Liver (tissue), 9 donors: ENCODE data around the gene LIMCH1. TPM values are rescaled to one million over a fixed set of nuclear protein-coding genes. Genes with fewer than 3 reads are reported as not detected.

ENCODE experiments used
- DNase-seq: peaks from one replicate; pipeline ENCODE4 v3.0.0-alpha.2; 2017; ENCODE audit warnings: low spot score
- H3K27ac ChIP-seq, 2 donors: one replicate each; pipeline ENCODE4 v1.7.0; 2013; ENCODE audit warnings: inconsistent platforms in 2 of 2, low read length in 2 of 2, control low read depth in 1 of 2, low read depth in 1 of 2, mild to moderate bottlenecking in 1 of 2
- H3K27me3 ChIP-seq, 4 donors: one replicate each; pipeline versions ENCODE4 v1.6.1 to v1.7.0; 2013; ENCODE audit warnings: low read length in 3 of 4, inconsistent platforms in 1 of 4, mild to moderate bottlenecking in 1 of 4, moderate library complexity in 1 of 4; ENCODE audit not compliant: control insufficient read depth in 4 of 4, insufficient read depth in 4 of 4
- H3K36me3 ChIP-seq, 4 donors: one replicate each; pipeline versions ENCODE4 v1.6.1 to v1.7.0; 2013; ENCODE audit warnings: low read length in 3 of 4, mild to moderate bottlenecking in 3 of 4, low read depth in 1 of 4, moderate library complexity in 1 of 4; ENCODE audit not compliant: control insufficient read depth in 4 of 4, insufficient read depth in 3 of 4
- H3K4me1 ChIP-seq, 4 donors: one replicate each; pipeline versions ENCODE4 v1.6.1 to v1.7.0; 2013; ENCODE audit warnings: low read length in 3 of 4, mild to moderate bottlenecking in 3 of 4, moderate library complexity in 1 of 4; ENCODE audit not compliant: control insufficient read depth in 4 of 4, insufficient read depth in 4 of 4
- H3K4me3 ChIP-seq, 3 donors: one replicate each; pipeline versions ENCODE4 v1.6.1 to v1.7.0; 2013; ENCODE audit warnings: low read length in 3 of 3, control low read depth in 1 of 3, low read depth in 1 of 3, mild to moderate bottlenecking in 1 of 3
- H3K9ac ChIP-seq, 2 donors: one replicate each; pipeline ENCODE4 v1.7.0; 2013; ENCODE audit warnings: low read length in 2 of 2, mild to moderate bottlenecking in 2 of 2, moderate library complexity in 2 of 2, control low read depth in 1 of 2, low read depth in 1 of 2
- H3K9me3 ChIP-seq, 4 donors: one replicate each; pipeline versions ENCODE4 v1.6.1 to v1.7.0; 2013; ENCODE audit warnings: low read length in 3 of 4; ENCODE audit not compliant: control insufficient read depth in 4 of 4
- EGR1 ChIP-seq, 2 donors: IDR thresholded peaks; 2 replicates each; pipeline ENCODE4 v1.6.1; 2016 to 2018; ENCODE audit warnings: antibody characterized with exemption in 2 of 2, low read depth in 2 of 2
- FOXA1 ChIP-seq: IDR thresholded peaks from 2 replicates; pipeline ENCODE4 v1.6.1; 2016; ENCODE audit warnings: antibody characterized with exemption
- FOXA2 ChIP-seq: IDR thresholded peaks from 2 replicates; pipeline ENCODE4 v1.6.1; 2016; ENCODE audit warnings: antibody characterized with exemption
- GABPA ChIP-seq, 2 donors: IDR thresholded peaks in 1 of 2; conservative IDR thresholded peaks in 1 of 2; 2 replicates each; pipeline ENCODE4 v1.6.1; 2016; ENCODE audit warnings: antibody characterized with exemption in 2 of 2, mild to moderate bottlenecking in 1 of 2, moderate library complexity in 1 of 2
- HNF4A ChIP-seq, 2 donors: conservative IDR thresholded peaks; 2 replicates each; pipeline ENCODE4 v1.6.1; 2016; ENCODE audit warnings: antibody characterized with exemption in 2 of 2, mild to moderate bottlenecking in 2 of 2
- HNF4G ChIP-seq: IDR thresholded peaks from 2 replicates; pipeline ENCODE4 v1.6.1; 2016; ENCODE audit warnings: antibody characterized with exemption
- JUND ChIP-seq, 2 donors: IDR thresholded peaks; 2 replicates each; pipeline ENCODE4 v1.6.1; 2016; ENCODE audit warnings: antibody characterized with exemption in 2 of 2
- NR2F2 ChIP-seq: IDR thresholded peaks from 2 replicates; pipeline ENCODE4 v1.6.1; 2016; ENCODE audit warnings: antibody characterized with exemption
- RAD21 ChIP-seq, 2 donors: IDR thresholded peaks; 2 replicates each; pipeline ENCODE4 v1.6.1; 2016; ENCODE audit warnings: antibody characterized with exemption in 2 of 2, mild to moderate bottlenecking in 2 of 2
- RXRA ChIP-seq, 2 donors: IDR thresholded peaks; 2 replicates each; pipeline ENCODE4 v1.6.1; 2017 to 2018; ENCODE audit warnings: antibody characterized with exemption in 2 of 2, mild to moderate bottlenecking in 1 of 2
- SP1 ChIP-seq: IDR thresholded peaks from 2 replicates; pipeline ENCODE4 v1.6.1; 2018; ENCODE audit warnings: antibody characterized with exemption, mild to moderate bottlenecking
- TAF1 ChIP-seq: conservative IDR thresholded peaks from 2 replicates; pipeline ENCODE4 v1.6.1; 2016; ENCODE audit warnings: antibody characterized with exemption, mild to moderate bottlenecking
- YY1 ChIP-seq: IDR thresholded peaks from 2 replicates; pipeline ENCODE4 v1.6.1; 2016; ENCODE audit warnings: antibody characterized with exemption, mild to moderate bottlenecking
- WGBS: extraction: QIAGEN DNeasy Blood & Tissue Kit; methylation state at CpG from one replicate; pipeline ENCODE4 v1.1.7; 2013; 5-methylcytosine and 5-hydroxymethylcytosine counted together
- polyA plus RNA-seq, 2 donors: library from polyadenylated mRNA; stranded (reverse) in 1 of 2; unstranded in 1 of 2; fragments of 200-250 nt in 1 of 2; fragments of >200 nt in 1 of 2; fragmentation: Nextera tagmentation in 1 of 2; extraction: Ambion mirVana in 1 of 2; gene quantifications; one replicate each; pipeline versions ENCODE4 v1.2.1 to v1.2.3, GENCODE V29; 2013 to 2015
- total RNA-seq, 2 donors: library from RNA; depleted of rRNA; stranded (reverse); fragments of >200 nt; gene quantifications; one replicate each; pipeline ENCODE4 v1.2.3, GENCODE V29; 2014
- TF ChIP-seq, protein P1 (sequence below): IDR thresholded peaks from 2 replicates; pipeline ENCODE4 v1.6.1; 2016; ENCODE audit warnings: antibody characterized with exemption
- TF ChIP-seq, protein P2 (sequence below): IDR thresholded peaks from 2 replicates; pipeline ENCODE4 v1.6.1; 2016; ENCODE audit warnings: antibody characterized with exemption
- TF ChIP-seq, protein P3 (sequence below): fragments of 150-350 bp; IDR thresholded peaks from 2 replicates; pipeline ENCODE4 v1.5.1; 2017; ENCODE audit warnings: improper control_type of control experiment, low read depth, low read length; ENCODE audit not compliant: missing input control
- TF ChIP-seq, protein P4 (sequence below): IDR thresholded peaks from 2 replicates; pipeline ENCODE4 v1.6.1; 2016; ENCODE audit warnings: antibody characterized with exemption
- TF ChIP-seq, protein P5 (sequence below): IDR thresholded peaks from 2 replicates; pipeline ENCODE4 v1.6.1; 2016; ENCODE audit warnings: antibody characterized with exemption, mild to moderate bottlenecking
- donor health status: healthy.
- donor health status: healthy.
- donor health status: healthy.
- donor health status: healthy.
- donor health status: healthy.

LIMCH1 gene
- total and polyA plus RNA-seq, 4 donors: 2.0 to 30.6 (median 8.1) TPM

DNA sequence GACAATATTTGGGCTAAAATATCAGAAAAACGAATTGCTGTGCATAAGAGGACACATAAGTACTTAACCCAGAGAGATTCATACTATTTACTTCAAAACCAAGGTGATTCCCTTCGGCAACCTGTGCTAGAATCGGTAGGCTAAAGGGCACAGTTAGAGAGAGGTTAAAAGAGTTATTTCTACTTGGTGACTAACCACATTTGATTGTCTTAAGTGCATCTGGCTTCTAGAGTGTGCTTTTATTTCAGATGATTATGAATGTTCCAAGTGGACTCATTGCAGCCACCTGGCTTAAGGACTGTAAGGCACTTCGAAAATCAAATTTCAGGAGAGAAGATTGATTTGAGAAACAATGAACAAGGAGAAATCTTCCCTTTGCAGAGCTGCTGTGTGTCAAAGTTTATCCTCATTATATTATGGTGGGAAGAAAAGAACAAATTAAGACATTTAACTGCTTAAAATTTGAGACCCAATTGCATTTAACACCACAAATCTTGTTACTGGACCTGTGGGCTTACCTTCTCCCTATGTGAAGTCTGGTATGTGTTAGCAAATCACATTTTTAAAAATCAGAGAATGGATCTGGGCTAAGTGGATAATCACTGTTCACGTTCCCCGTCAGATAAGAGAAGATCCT lies 176.5 kb downstream of the LIMCH1 start:
- H3K27ac ChIP-seq: no peak overlapping the region
- H3K9ac ChIP-seq: no peak overlapping the region
- TF ChIP-seq JUND (IDR thresholded peaks at IDR 0.05) (no peak), RAD21 (IDR thresholded peaks at IDR 0.05) (no peak), FOXA2 (no peak), EGR1 (IDR thresholded peaks at IDR 0.05; ENCODE audit: low read depth in 2 of 2) (no peak), HNF4A (conservative IDR thresholded peaks at IDR 0.05) (no peak), HNF4G (no peak), SP1 (no peak)
- TF ChIP-seq, protein P1, sequence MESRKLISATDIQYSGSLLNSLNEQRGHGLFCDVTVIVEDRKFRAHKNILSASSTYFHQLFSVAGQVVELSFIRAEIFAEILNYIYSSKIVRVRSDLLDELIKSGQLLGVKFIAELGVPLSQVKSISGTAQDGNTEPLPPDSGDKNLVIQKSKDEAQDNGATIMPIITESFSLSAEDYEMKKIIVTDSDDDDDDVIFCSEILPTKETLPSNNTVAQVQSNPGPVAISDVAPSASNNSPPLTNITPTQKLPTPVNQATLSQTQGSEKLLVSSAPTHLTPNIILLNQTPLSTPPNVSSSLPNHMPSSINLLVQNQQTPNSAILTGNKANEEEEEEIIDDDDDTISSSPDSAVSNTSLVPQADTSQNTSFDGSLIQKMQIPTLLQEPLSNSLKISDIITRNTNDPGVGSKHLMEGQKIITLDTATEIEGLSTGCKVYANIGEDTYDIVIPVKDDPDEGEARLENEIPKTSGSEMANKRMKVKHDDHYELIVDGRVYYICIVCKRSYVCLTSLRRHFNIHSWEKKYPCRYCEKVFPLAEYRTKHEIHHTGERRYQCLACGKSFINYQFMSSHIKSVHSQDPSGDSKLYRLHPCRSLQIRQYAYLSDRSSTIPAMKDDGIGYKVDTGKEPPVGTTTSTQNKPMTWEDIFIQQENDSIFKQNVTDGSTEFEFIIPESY: no peak
- TF ChIP-seq, protein P2, sequence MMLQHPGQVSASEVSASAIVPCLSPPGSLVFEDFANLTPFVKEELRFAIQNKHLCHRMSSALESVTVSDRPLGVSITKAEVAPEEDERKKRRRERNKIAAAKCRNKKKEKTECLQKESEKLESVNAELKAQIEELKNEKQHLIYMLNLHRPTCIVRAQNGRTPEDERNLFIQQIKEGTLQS: no peak
- TF ChIP-seq, protein P3, sequence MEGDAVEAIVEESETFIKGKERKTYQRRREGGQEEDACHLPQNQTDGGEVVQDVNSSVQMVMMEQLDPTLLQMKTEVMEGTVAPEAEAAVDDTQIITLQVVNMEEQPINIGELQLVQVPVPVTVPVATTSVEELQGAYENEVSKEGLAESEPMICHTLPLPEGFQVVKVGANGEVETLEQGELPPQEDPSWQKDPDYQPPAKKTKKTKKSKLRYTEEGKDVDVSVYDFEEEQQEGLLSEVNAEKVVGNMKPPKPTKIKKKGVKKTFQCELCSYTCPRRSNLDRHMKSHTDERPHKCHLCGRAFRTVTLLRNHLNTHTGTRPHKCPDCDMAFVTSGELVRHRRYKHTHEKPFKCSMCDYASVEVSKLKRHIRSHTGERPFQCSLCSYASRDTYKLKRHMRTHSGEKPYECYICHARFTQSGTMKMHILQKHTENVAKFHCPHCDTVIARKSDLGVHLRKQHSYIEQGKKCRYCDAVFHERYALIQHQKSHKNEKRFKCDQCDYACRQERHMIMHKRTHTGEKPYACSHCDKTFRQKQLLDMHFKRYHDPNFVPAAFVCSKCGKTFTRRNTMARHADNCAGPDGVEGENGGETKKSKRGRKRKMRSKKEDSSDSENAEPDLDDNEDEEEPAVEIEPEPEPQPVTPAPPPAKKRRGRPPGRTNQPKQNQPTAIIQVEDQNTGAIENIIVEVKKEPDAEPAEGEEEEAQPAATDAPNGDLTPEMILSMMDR: no peak
- TF ChIP-seq, protein P4, sequence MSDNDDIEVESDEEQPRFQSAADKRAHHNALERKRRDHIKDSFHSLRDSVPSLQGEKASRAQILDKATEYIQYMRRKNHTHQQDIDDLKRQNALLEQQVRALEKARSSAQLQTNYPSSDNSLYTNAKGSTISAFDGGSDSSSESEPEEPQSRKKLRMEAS: no peak
- no peaks in the 10 kb centered on the region for H3K36me3 ChIP-seq
- 72% methylated on average over 6 of the region's 6 CpGs for WGBS
- H3K9me3 ChIP-seq: no peaks in the 10 kb centered on the region
- no peak overlapping the region for H3K4me3 ChIP-seq
- DNase-seq: no peak
- H3K4me1 ChIP-seq: no peaks in the 10 kb centered on the region
- H3K27me3 ChIP-seq: peaks cover 0 to 3% (median 1%) of the 10 kb centered on the region in 4 donors

DNA sequence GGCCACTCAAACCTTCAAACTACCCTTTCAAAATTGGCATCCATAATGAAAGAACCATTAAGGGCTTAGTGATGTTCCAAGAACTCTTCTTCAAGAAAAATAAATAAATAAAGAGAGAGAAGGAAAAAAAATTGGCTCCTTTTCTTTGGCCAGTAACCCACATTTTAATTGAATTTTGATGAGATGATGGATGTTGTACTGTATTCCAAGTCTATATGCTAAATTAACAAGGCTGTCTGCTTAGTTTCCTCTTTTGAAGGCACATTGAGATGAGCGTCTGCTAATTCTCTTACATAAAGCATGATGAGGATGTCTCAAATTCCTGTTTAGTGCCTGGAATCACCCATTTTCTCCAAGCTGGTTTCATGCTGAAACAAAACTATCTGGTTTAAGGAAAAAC lies 177.2 kb downstream of the LIMCH1 start:
- Histone ChIP-seq H3K4me1 (no peaks in the 10 kb centered on the region), H3K9me3 (no peaks in the 10 kb centered on the region), H3K27ac (no peak overlapping the region), H3K27me3 (peaks cover 0 to 3% (median 1%) of the 10 kb centered on the region in 4 donors), H3K4me3 (no peak overlapping the region), H3K36me3 (no peaks in the 10 kb centered on the region), H3K9ac (no peak overlapping the region)
- DNase-seq: no peak
- WGBS: 81% methylated on average over 1 of the region's 1 CpG
- TF ChIP-seq RXRA (IDR thresholded peaks at IDR 0.05) (no peak), FOXA2 (no peak), HNF4A (conservative IDR thresholded peaks at IDR 0.05) (no peak), RAD21 (IDR thresholded peaks at IDR 0.05) (no peak), TAF1 (no peak), FOXA1 (no peak), GABPA (IDR thresholded peaks at IDR 0.05 in 1 of 2, conservative IDR thresholded peaks at IDR 0.05 in 1 of 2) (no peak), EGR1 (IDR thresholded peaks at IDR 0.05; ENCODE audit: low read depth in 2 of 2) (no peak), JUND (IDR thresholded peaks at IDR 0.05) (no peak), YY1 (no peak), SP1 (no peak), HNF4G (no peak), NR2F2 (no peak)
- TF ChIP-seq, protein P1: no peak
- TF ChIP-seq, protein P3: no peak
- TF ChIP-seq, protein P5, sequence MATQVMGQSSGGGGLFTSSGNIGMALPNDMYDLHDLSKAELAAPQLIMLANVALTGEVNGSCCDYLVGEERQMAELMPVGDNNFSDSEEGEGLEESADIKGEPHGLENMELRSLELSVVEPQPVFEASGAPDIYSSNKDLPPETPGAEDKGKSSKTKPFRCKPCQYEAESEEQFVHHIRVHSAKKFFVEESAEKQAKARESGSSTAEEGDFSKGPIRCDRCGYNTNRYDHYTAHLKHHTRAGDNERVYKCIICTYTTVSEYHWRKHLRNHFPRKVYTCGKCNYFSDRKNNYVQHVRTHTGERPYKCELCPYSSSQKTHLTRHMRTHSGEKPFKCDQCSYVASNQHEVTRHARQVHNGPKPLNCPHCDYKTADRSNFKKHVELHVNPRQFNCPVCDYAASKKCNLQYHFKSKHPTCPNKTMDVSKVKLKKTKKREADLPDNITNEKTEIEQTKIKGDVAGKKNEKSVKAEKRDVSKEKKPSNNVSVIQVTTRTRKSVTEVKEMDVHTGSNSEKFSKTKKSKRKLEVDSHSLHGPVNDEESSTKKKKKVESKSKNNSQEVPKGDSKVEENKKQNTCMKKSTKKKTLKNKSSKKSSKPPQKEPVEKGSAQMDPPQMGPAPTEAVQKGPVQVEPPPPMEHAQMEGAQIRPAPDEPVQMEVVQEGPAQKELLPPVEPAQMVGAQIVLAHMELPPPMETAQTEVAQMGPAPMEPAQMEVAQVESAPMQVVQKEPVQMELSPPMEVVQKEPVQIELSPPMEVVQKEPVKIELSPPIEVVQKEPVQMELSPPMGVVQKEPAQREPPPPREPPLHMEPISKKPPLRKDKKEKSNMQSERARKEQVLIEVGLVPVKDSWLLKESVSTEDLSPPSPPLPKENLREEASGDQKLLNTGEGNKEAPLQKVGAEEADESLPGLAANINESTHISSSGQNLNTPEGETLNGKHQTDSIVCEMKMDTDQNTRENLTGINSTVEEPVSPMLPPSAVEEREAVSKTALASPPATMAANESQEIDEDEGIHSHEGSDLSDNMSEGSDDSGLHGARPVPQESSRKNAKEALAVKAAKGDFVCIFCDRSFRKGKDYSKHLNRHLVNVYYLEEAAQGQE: no peak
- TF ChIP-seq, protein P2: no peak
